PC-9 (cell line): ENCODE data around the gene GRM7. TPM values are rescaled to one million over a fixed set of nuclear protein-coding genes. Genes with fewer than 3 reads are reported as not detected.

Experiments used
- BruUV-seq: library from RNA; stranded (reverse); fragments of 400-500 nt; replicated peaks from 2 replicates; lab custom pipeline; 2021; lab: Mats Ljungman, UMichigan
- CTCF ChIA-PET: fragments of 300-600 bp; sonication (Branson Sonifier 250); formaldehyde crosslinking; loops from one replicate; lab custom pipeline; 2022; ENCODE audit warnings: antibody characterized with exemption; lab: Charles Lee
- POLR2A ChIA-PET: fragments of 300-600 bp; sonication (Branson Sonifier 250); formaldehyde crosslinking; loops from one replicate; lab custom pipeline; 2022; ENCODE audit warnings: antibody characterized with exemption; ENCODE audit not compliant: unreplicated experiment; lab: Charles Lee
- DNase-seq, 2 experiments: peaks; one replicate each; pipeline versions ENCODE4 v3.0.0 to v3.0.0-alpha.2; 2015 to 2022; ENCODE audit warnings: mixed read lengths in 1 of 2
- H2AFZ ChIP-seq: fragments of 200-600 bp; sonication (generic); 2 replicates; pipeline ENCODE4 v1.8.1; 2017; ENCODE audit warnings: antibody characterized with exemption
- H3F3A ChIP-seq: fragments of 200-600 bp; sonication (generic); 2 replicates; pipeline ENCODE4 v1.8.1; 2017; ENCODE audit warnings: antibody characterized with exemption, mild to moderate bottlenecking, low read depth; ENCODE audit not compliant: insufficient read depth
- H3K27ac ChIP-seq: fragments of 200-600 bp; sonication (generic); 2 replicates; pipeline ENCODE4 v1.6.1; 2016; ENCODE audit warnings: mixed run types
- H3K27me3 ChIP-seq: fragments of 200-600 bp; sonication (generic); 2 replicates; pipeline ENCODE4 v1.6.1; 2016; ENCODE audit warnings: low read depth, mixed run types; ENCODE audit not compliant: insufficient read depth
- H3K36me3 ChIP-seq: fragments of 200-600 bp; sonication (generic); 2 replicates; pipeline ENCODE4 v1.6.1; 2016; ENCODE audit warnings: low read depth, mixed run types
- H3K4me1 ChIP-seq: fragments of 200-600 bp; sonication (generic); replicated peaks from 2 replicates; pipeline ENCODE4 v1.6.1; 2016; ENCODE audit warnings: mixed run types; ENCODE audit not compliant: insufficient read depth
- H3K4me2 ChIP-seq: fragments of 200-600 bp; sonication (generic); 2 replicates; pipeline ENCODE4 v1.6.1; 2017; ENCODE audit warnings: mixed run types
- H3K4me3 ChIP-seq: fragments of 200-600 bp; sonication (generic); 2 replicates; pipeline ENCODE4 v1.6.1; 2016; ENCODE audit warnings: mixed run types
- H3K79me2 ChIP-seq: fragments of 200-600 bp; sonication (generic); 2 replicates; pipeline ENCODE4 v1.6.1; 2017; ENCODE audit warnings: low read depth, mixed run types
- H3K9me2 ChIP-seq: fragments of 200-600 bp; sonication (generic); 2 replicates; pipeline ENCODE4 v1.8.1; 2017; ENCODE audit warnings: mild to moderate bottlenecking; ENCODE audit not compliant: insufficient read depth
- H3K9me3 ChIP-seq: fragments of 200-600 bp; sonication (generic); 2 replicates; pipeline ENCODE4 v1.8.1; 2016; ENCODE audit warnings: low read depth; ENCODE audit not compliant: insufficient read depth
- H4K20me1 ChIP-seq: fragments of 200-600 bp; sonication (generic); 2 replicates; pipeline ENCODE4 v1.8.1; 2017; ENCODE audit not compliant: insufficient read depth
- EZH2 ChIP-seq: fragments of 200-600 bp; sonication (generic); IDR thresholded peaks from 2 replicates; pipeline ENCODE4 v1.8.0; 2017; ENCODE audit warnings: antibody characterized with exemption, low read depth
- intact Hi-C: fragments of 100-400 bp; cut with micrococcal nuclease; formaldehyde crosslinking; loops from one replicate; pipeline ENCODE4 v1.10.0; 2022; ENCODE audit not compliant: unreplicated experiment
- total RNA-seq: library from RNA; stranded (reverse); gene quantifications from 2 replicates; pipeline ENCODE4 v1.2.3, GENCODE V29; 2021
- TF ChIP-seq, protein P1 (sequence below): fragments of 200-600 bp; sonication (generic); conservative IDR thresholded peaks from 2 replicates; pipeline ENCODE4 v1.6.1; 2017; ENCODE audit warnings: mixed run types, antibody characterized with exemption, mild to moderate bottlenecking, moderate library complexity

The GRM7 gene
- total RNA-seq, 1 experiment from 2014 or later, result not detected

DNA sequence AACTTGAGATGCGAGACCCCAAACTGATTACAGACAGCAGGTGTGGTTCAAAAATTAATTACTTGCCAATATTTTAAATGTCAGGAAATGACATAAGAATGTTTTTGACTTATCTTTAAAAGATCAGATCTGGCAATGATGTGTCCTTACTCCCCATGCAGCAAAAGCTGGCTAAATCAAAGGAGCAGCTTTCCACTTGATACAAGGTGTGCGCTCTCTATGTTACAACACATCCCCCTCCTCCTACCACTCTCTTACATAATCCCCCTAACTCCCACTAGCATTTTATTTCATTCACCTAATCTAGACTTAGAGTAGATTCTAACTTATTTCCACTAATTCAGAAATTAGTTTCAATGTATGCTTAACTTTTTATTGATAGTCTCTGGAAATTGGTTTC is 609.0 kb downstream of the GRM7 start:
- no peaks in the 10 kb centered on the region for H3K27me3 ChIP-seq
- intact Hi-C loops, result no loop called here
- TF ChIP-seq EZH2, result no peak
- TF ChIP-seq, protein P1, sequence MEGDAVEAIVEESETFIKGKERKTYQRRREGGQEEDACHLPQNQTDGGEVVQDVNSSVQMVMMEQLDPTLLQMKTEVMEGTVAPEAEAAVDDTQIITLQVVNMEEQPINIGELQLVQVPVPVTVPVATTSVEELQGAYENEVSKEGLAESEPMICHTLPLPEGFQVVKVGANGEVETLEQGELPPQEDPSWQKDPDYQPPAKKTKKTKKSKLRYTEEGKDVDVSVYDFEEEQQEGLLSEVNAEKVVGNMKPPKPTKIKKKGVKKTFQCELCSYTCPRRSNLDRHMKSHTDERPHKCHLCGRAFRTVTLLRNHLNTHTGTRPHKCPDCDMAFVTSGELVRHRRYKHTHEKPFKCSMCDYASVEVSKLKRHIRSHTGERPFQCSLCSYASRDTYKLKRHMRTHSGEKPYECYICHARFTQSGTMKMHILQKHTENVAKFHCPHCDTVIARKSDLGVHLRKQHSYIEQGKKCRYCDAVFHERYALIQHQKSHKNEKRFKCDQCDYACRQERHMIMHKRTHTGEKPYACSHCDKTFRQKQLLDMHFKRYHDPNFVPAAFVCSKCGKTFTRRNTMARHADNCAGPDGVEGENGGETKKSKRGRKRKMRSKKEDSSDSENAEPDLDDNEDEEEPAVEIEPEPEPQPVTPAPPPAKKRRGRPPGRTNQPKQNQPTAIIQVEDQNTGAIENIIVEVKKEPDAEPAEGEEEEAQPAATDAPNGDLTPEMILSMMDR, result no peak

DNA sequence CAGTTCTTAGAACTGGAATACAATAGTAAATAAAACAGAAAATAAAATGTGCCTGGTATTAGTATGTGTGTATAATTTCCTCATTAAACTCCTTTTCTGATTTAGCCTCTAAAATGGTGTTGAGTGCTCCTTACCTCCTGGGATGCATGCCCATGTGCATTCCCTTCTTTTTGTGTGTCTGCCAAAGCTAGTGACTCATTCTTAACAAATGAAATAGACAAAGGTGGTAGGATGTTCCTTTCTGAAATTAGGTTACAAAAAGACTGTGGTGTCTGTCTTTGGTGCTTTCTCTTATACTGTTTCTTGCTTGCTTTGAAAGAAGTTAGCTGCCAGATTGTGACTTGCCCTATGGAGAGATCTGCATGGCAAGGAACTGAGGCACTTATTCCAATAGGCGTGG is 623.7 kb downstream of the GRM7 start:
- intact Hi-C loops, result no loop called here
- H3K4me3 ChIP-seq, result no peak overlapping the region
- no peaks in the 10 kb centered on the region for H3K9me3 ChIP-seq
- no TSS peak for BruUV-seq
- H2AFZ ChIP-seq, result no peak overlapping the region
- no peaks in the 10 kb centered on the region for H3K79me2 ChIP-seq
- H4K20me1 ChIP-seq, result no peaks in the 10 kb centered on the region
- no peaks in the 10 kb centered on the region for H3K4me1 ChIP-seq
- H3K4me2 ChIP-seq, result no peak overlapping the region
- ChIA-PET CTCF (no interaction called here), POLR2A (no interaction called here)
- no peak overlapping the region for H3K27ac ChIP-seq
- no peaks in the 10 kb centered on the region for H3K9me2 ChIP-seq
- no peak for DNase-seq
- TF ChIP-seq, protein P1, result no peak
- no peak for TF ChIP-seq EZH2
- no peaks in the 10 kb centered on the region for H3F3A ChIP-seq
- H3K36me3 ChIP-seq, result no peaks in the 10 kb centered on the region
- no peaks in the 10 kb centered on the region for H3K27me3 ChIP-seq

More for the DNA sequence above, 609.0 kb downstream of the GRM7 start:
- Histone ChIP-seq H2AFZ (no peak overlapping the region), H3F3A (no peaks in the 10 kb centered on the region), H3K9me3 (no peaks in the 10 kb centered on the region), H3K9me2 (0 out of 2 replicates have a peak, but pooled peaks cover 3% of the 10 kb centered on the region), H3K4me1 (no peaks in the 10 kb centered on the region), H4K20me1 (no peaks in the 10 kb centered on the region), H3K36me3 (no peaks in the 10 kb centered on the region), H3K79me2 (no peaks in the 10 kb centered on the region), H3K4me2 (no peak overlapping the region), H3K27ac (no peak overlapping the region), H3K4me3 (no peak overlapping the region)
- no peak for DNase-seq
- ChIA-PET POLR2A (no interaction called here), CTCF (no interaction called here)
- no TSS peak for BruUV-seq

DNA sequence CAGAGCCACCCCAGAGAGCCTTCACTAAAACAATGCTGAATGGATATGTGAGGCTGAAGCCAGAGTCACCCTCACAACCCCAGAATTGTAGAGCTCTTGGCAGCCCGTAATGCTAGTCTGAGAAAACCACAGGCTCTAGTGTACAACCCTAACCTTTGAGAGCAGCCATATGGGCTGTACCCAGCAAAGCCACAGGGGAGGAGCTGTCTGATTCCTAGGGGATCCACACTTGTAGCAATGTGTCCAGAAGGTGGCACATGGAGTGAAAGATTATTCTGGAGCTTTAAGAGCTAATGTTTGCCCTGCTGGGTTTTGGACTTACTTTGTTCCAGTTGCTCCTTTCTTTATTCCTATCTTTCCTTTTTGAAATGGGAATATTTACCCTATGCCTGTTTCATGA is 626.8 kb downstream of the GRM7 start:
- CTCF ChIA-PET, result no interaction called here
- no peaks in the 10 kb centered on the region for H3K27me3 ChIP-seq
- intact Hi-C loops, result no loop called here

More for the DNA sequence above, 626.8 kb downstream of the GRM7 start:
- Histone ChIP-seq H3K4me3 (no peak overlapping the region), H3K4me2 (no peak overlapping the region), H3K4me1 (no peaks in the 10 kb centered on the region), H2AFZ (no peak overlapping the region), H4K20me1 (no peaks in the 10 kb centered on the region), H3K27ac (no peak overlapping the region), H3F3A (no peaks in the 10 kb centered on the region), H3K36me3 (no peaks in the 10 kb centered on the region), H3K9me3 (no peaks in the 10 kb centered on the region), H3K79me2 (no peaks in the 10 kb centered on the region), H3K9me2 (no peaks in the 10 kb centered on the region)
- DNase-seq, result no peak
- no TSS peak for BruUV-seq
- no peak for TF ChIP-seq EZH2
- TF ChIP-seq, protein P1, result no peak
- POLR2A ChIA-PET, result no interaction called here
